ENCODE measurements around the gene CDKN2AIPNL. TPM values are rescaled to one million over a fixed set of nuclear protein-coding genes. Genes with fewer than 3 reads are reported as not detected.

CDKN2AIPNL gene
- total RNA-seq, 2 experiments from 2014 or later, result 12.8 to 15.5 TPM

DNA sequence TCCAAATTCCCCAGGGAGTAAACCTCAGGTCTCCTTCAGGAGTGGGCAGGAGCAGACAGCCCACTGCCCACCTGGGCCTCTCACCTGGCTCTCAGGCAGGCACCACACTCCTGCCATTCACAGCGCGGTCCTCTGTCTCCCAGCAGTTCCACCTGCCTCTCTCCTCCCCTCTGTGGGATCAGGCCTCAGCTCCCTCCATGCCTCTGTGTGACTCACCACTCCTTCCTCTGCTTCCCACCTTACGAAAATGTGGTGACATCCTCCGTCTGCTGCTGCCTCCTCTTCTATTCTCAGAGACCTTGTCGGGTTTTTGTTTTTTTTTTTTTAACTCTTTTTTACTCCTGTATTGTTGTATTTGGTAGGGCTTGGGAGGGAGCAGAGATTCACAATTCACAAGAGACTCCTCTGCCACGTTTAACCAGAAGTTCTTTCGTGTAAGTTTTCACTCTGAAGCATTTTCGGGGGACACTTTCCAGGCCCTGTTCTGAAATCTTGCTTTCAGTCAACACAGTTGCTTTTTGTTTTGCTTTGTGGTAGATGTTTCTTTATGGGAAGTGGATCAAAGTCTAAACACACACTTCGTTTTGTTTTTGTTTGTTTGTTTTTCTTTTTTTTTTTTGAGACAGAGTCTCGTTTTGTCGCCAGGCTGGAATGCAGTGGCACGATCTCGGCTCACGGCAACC is 21.1 kb upstream of the CDKN2AIPNL start:
- Mint-ChIP-seq H3K4me3 (no peak overlapping the region), H3K27ac (no peak overlapping the region)
- TF ChIP-seq, protein P1, sequence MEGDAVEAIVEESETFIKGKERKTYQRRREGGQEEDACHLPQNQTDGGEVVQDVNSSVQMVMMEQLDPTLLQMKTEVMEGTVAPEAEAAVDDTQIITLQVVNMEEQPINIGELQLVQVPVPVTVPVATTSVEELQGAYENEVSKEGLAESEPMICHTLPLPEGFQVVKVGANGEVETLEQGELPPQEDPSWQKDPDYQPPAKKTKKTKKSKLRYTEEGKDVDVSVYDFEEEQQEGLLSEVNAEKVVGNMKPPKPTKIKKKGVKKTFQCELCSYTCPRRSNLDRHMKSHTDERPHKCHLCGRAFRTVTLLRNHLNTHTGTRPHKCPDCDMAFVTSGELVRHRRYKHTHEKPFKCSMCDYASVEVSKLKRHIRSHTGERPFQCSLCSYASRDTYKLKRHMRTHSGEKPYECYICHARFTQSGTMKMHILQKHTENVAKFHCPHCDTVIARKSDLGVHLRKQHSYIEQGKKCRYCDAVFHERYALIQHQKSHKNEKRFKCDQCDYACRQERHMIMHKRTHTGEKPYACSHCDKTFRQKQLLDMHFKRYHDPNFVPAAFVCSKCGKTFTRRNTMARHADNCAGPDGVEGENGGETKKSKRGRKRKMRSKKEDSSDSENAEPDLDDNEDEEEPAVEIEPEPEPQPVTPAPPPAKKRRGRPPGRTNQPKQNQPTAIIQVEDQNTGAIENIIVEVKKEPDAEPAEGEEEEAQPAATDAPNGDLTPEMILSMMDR (IDR thresholded peaks at IDR 0.05), result no peak

DNA sequence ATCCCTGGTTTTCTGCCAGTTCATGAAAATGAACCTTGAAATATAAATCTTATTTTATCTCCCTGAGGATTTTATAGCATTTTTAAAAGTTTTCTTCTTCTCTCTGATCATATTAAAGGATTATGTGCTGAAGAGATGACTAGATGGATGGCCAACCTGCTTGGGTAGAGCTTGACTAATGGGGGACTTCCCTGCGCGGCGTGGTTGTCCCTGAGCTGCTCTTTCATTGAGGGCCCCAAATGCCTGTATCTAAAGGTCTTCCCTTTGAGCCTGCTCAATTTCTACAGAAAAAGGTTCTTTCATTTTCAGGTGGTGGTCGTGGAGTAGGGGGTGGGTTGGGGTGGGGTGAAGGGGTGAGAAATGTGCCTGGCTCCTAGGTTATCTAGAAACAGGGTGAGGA is 20.5 kb upstream of the CDKN2AIPNL start:
- no peak overlapping the region for H3K27ac Mint-ChIP-seq
- H3K4me1 ChIP-seq (ENCODE audit: insufficient read depth, low read length), result peaks cover 11% of the 10 kb centered on the region
- peaks cover 0 to 3% of the 10 kb centered on the region in 2 experiments for H3K27me3 ChIP-seq (ENCODE audit: control insufficient read depth in 1 of 2, insufficient read depth in 2 of 2, low read length in 2 of 2)
- ChIA-PET CTCF (no interaction called here), POLR2A (interaction anchor here (1.3 kb wide), 1 partner anchor 93 kb away, joined by 3 read pairs; no protein-coding TSS in a partner anchor)
- H3K9me3 Mint-ChIP-seq, result no peaks in the 10 kb centered on the region
- H3K4me3 ChIP-seq (ENCODE audit: low read length), result no peak overlapping the region
- H3K4me1 Mint-ChIP-seq (ENCODE audit: low read depth), result peaks cover 16% of the 10 kb centered on the region
- H3K27ac ChIP-seq (ENCODE audit: low read depth in 1 of 2, low read length in 2 of 2), result no peak overlapping the region
- no peaks in the 10 kb centered on the region for H3K9me3 ChIP-seq (ENCODE audit: control insufficient read depth in 1 of 2, insufficient read depth in 1 of 2, low read length in 2 of 2)
- no peaks in the 10 kb centered on the region for H3K36me3 Mint-ChIP-seq (ENCODE audit: low read depth)
- DNase-seq, result no peak
- no peak overlapping the region for H3K4me3 Mint-ChIP-seq
- intact Hi-C loops (cut with DNase I, micrococcal nuclease), result no loop called here
- TF ChIP-seq, protein P1 (IDR thresholded peaks at IDR 0.05), result no peak
- ATAC-seq (ENCODE audit: poor library complexity), result no peak
- H3K27me3 Mint-ChIP-seq, result no peaks in the 10 kb centered on the region
- H3K36me3 ChIP-seq (ENCODE audit: insufficient read depth, low read length), result no peaks in the 10 kb centered on the region

More for the DNA sequence above, 21.1 kb upstream of the CDKN2AIPNL start:
- Histone ChIP-seq H3K27me3 (ENCODE audit: control insufficient read depth in 1 of 2, insufficient read depth in 2 of 2, low read length in 2 of 2) (no peaks in the 10 kb centered on the region), H3K4me1 (ENCODE audit: insufficient read depth, low read length) (peaks cover 16% of the 10 kb centered on the region), H3K36me3 (ENCODE audit: insufficient read depth, low read length) (no peaks in the 10 kb centered on the region), H3K4me3 (ENCODE audit: low read length) (no peak overlapping the region), H3K27ac (ENCODE audit: low read depth in 1 of 2, low read length in 2 of 2) (no peak overlapping the region), H3K9me3 (ENCODE audit: control insufficient read depth in 1 of 2, insufficient read depth in 1 of 2, low read length in 2 of 2) (no peaks in the 10 kb centered on the region)
- POLR2A ChIA-PET, result no interaction called here
- ATAC-seq (ENCODE audit: poor library complexity) (no peak), DNase-seq (no peak)
- CTCF ChIA-PET, result no interaction called here
- intact Hi-C loops (cut with DNase I, micrococcal nuclease), result no loop called here
- Mint-ChIP-seq H3K9me3 (no peaks in the 10 kb centered on the region), H3K4me1 (ENCODE audit: low read depth) (peaks cover 18% of the 10 kb centered on the region), H3K27me3 (no peaks in the 10 kb centered on the region), H3K36me3 (ENCODE audit: low read depth) (no peaks in the 10 kb centered on the region)

DNA sequence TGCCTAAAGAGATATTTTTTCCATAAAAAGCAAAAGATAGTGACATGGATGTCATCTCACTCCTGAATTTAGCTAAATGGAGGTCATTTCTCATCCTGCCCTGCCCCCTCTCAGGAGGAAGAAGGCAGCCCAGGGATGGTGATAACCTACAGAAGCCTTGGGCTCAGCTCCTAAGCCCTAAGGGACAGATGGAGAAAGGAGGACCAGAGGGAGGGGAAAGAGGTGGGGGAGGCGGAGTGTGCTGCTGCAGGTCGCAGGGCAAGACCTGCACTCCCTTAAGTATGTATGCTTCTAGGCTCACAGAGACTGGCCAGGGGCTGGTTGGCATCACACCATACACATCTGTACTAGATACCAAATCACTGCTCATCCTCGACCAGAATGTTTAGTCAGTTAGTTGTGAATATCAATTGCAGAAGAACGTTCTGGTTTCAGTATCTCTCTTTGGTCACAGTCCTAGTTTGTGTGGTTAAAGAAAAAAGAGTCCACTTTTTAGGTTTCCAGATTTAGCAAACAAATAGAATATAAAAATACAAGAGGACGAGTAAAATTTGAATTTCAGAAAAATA is 18.4 kb upstream of the CDKN2AIPNL start:
- no peaks in the 10 kb centered on the region for H3K4me1 Mint-ChIP-seq (ENCODE audit: low read depth)
- ATAC-seq (ENCODE audit: poor library complexity), result no peak
- H3K27me3 Mint-ChIP-seq, result no peaks in the 10 kb centered on the region

More for the DNA sequence above, 18.4 kb upstream of the CDKN2AIPNL start:
- no peak overlapping the region for H3K4me3 Mint-ChIP-seq
- intact Hi-C loops (cut with DNase I, micrococcal nuclease), result no loop called here
- H3K27ac Mint-ChIP-seq, result no peak overlapping the region
- TF ChIP-seq, protein P1 (IDR thresholded peaks at IDR 0.05), result no peak
- no peak for DNase-seq
- no peaks in the 10 kb centered on the region for H3K36me3 Mint-ChIP-seq (ENCODE audit: low read depth)
- POLR2A ChIA-PET, result interaction anchor here (0.6 kb wide), 1 partner anchor 36 kb away, joined by 3 read pairs; no protein-coding TSS in a partner anchor
- CTCF ChIA-PET, result no interaction called here
- Histone ChIP-seq H3K27ac (ENCODE audit: low read depth in 1 of 2, low read length in 2 of 2) (no peak overlapping the region), H3K27me3 (ENCODE audit: control insufficient read depth in 1 of 2, insufficient read depth in 2 of 2, low read length in 2 of 2) (peaks cover 0 to 4% of the 10 kb centered on the region in 2 experiments), H3K9me3 (ENCODE audit: control insufficient read depth in 1 of 2, insufficient read depth in 1 of 2, low read length in 2 of 2) (no peaks in the 10 kb centered on the region), H3K36me3 (ENCODE audit: insufficient read depth, low read length) (no peaks in the 10 kb centered on the region), H3K4me3 (ENCODE audit: low read length) (no peak overlapping the region), H3K4me1 (ENCODE audit: insufficient read depth, low read length) (no peaks in the 10 kb centered on the region)
- no peaks in the 10 kb centered on the region for H3K9me3 Mint-ChIP-seq
